ENCODE measurements around the gene DCAF12. TPM values are rescaled to one million over a fixed set of nuclear protein-coding genes. Genes with fewer than 3 reads are reported as not detected.

DCAF12 gene
- total and polyA plus RNA-seq, 9 donors, result 17.2 to 65.5 (median 24.8) TPM

DNA sequence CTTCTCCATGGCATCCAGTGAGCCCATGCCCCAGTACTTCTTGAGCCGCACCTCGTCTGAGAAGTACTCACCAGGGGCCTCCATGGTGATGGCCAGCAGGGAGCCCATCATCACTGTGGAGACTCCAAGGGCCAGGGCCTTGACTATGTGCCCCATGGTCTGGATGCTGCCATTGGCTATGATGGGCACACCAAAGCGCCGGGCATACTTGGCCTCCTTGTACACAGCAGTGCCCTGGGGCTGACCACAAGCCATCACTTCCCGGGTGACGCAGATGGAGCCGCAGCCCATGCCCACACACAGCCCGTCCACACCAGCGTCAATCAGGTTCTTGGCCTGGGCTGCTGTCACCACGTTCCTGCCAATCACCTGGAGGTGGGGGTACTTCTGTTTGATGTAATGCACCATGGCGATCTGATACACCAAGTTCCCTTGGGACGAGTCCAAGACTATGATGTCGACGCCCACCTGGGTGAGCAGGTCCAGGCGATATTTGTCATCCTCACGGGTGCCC lies 7.0 kb upstream of the DCAF12 start:
- Histone ChIP-seq H3K9me3 (no peaks in the 10 kb centered on the region), H3K4me3 (no peak overlapping the region), H3K36me3 (no peaks in the 10 kb centered on the region), H3K27ac (no peak overlapping the region), H3K27me3 (no peaks in the 10 kb centered on the region), H3K4me1 (ENCODE audit: insufficient read depth) (no peaks in the 10 kb centered on the region)
- intact Hi-C loops (cut with DNase I), result no loop called here
- TF ChIP-seq POLR2A (IDR thresholded peaks at IDR 0.05), result no peak
- TF ChIP-seq EP300 (IDR thresholded peaks at IDR 0.05), result no peak
- TF ChIP-seq, protein P1, sequence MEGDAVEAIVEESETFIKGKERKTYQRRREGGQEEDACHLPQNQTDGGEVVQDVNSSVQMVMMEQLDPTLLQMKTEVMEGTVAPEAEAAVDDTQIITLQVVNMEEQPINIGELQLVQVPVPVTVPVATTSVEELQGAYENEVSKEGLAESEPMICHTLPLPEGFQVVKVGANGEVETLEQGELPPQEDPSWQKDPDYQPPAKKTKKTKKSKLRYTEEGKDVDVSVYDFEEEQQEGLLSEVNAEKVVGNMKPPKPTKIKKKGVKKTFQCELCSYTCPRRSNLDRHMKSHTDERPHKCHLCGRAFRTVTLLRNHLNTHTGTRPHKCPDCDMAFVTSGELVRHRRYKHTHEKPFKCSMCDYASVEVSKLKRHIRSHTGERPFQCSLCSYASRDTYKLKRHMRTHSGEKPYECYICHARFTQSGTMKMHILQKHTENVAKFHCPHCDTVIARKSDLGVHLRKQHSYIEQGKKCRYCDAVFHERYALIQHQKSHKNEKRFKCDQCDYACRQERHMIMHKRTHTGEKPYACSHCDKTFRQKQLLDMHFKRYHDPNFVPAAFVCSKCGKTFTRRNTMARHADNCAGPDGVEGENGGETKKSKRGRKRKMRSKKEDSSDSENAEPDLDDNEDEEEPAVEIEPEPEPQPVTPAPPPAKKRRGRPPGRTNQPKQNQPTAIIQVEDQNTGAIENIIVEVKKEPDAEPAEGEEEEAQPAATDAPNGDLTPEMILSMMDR (IDR thresholded peaks at IDR 0.05), result no peak
- DNase-seq, result no peak
- 87 to 95% (median 93%) methylated on average over 14 to 16 of the region's 16 CpGs for WGBS, 3 donors

DNA sequence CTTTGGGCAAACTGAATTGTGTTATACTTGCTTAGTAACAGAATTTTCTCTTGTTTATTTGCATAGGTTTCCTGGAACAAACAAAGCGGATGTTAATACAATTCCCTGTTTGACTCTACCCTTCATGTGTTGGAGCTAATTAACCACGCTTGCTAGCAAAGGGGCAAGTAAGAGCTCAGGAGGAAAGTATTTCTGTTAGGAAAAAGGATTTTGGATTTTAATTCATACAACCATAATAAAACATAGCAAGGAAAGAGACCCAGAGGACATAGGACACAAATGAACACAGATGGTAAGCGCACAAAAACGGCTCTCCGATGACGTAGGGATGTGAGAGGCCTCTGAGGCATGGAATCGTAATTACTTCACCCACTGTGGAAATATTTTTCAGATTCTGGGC lies 5.1 kb upstream of the DCAF12 start:
- DNase-seq, result no peak
- H3K9me3 ChIP-seq, result no peaks in the 10 kb centered on the region
- H3K4me3 ChIP-seq, result no peak overlapping the region
- no peaks in the 10 kb centered on the region for H3K36me3 ChIP-seq
- intact Hi-C loops (cut with DNase I), result no loop called here
- H3K27ac ChIP-seq, result no peak overlapping the region
- peaks cover 4% of the 10 kb centered on the region for H3K4me1 ChIP-seq (ENCODE audit: insufficient read depth)
- 94 to 95% (median 94%) methylated on average over 7 of the region's 7 CpGs for WGBS, 3 donors
- H3K27me3 ChIP-seq, result no peaks in the 10 kb centered on the region
- TF ChIP-seq POLR2A (IDR thresholded peaks at IDR 0.05) (no peak), EP300 (IDR thresholded peaks at IDR 0.05) (no peak)

DNA sequence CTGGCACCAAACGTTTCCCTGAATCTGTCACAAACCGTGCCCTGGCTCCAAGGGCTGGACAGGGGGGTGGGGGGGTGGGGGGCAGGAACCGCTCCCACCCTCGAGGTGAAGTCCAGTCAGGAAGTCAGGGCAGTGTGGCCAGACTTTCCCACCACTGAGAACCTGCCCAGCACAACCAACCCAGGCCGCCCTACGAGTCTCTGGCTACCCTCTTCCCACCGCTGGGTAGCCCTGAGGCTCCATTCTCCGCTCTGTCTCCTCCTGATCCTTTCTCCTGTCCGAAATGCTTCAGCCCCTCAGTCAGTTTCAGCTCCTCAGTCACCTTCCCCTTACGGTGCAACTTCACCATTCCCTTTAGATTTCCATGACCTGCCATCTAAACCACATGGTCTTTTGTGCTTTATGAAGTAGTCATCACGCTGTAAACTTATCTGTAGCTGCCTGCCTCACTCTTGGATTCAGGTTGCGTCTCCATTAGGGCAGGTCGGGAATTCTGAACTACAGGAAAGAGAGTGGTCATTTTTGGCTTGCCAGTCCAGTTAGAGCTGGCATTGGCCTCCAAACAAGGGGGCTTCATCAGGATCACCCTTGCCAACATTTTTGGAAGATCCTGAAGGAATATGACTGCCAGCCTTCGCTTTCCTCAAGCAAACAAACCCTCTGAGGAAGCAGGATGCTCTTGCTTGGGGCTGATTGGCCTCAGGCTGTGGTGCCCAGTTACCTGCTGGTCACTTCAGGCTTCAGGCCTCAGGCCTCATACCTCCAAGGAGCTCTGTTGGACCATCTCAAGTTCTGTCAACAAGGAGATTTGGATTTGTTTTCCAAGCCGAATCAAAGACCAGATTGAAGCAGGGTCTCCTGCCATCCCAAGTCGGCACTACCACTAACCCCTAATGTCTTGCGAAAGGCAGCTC lies 794 bp upstream of the DCAF12 start:
- Histone ChIP-seq H3K4me1 (ENCODE audit: insufficient read depth) (peaks cover 10% of the 10 kb centered on the region), H3K4me3 (peak overlapping the region; percentile 86), H3K27ac (peak overlapping the region; percentile 74 to 81), H3K9me3 (no peaks in the 10 kb centered on the region), H3K27me3 (no peaks in the 10 kb centered on the region), H3K36me3 (no peaks in the 10 kb centered on the region)
- DNase-seq, result no peak
- intact Hi-C loops (cut with DNase I), result loop anchor here in 2 of 4 donors (5.0 kb wide), 2 partner anchors 50 to 125 kb away; partner anchors contain the start of gene UBAP1 (in 1 of the 2)
- TF ChIP-seq POLR2A (IDR thresholded peaks at IDR 0.05) (no peak), EP300 (IDR thresholded peaks at IDR 0.05) (no peak)
- TF ChIP-seq, protein P1 (IDR thresholded peaks at IDR 0.05), result no peak
- WGBS, 3 donors, result 70 to 73% (median 71%) methylated on average over 17 of the region's 17 CpGs

DNA sequence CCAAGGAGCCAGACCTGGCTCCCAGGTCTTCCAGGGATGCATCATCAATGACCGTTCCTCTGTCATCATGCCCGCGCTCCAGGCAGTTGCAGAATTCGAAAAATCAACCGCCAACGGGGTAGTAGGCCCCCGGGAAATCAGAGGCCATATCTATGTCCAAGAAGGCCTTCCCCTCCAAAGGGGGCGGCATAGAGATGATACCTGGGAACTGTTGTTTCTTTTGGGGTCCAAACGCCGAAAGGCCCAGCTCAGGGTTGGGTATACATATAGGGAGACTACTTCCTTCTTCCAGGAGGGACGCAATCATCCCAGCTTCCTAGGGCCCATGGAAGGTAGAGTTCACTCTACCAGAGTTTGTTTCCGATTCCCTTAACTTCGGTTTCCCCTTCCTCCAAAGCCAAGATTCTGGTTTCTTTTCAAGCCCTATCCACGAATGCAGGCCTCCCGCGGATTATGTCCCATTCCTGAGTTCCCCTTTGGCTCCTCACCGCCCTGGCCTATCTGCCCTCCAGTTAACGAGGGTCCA lies 754 bp downstream of the DCAF12 start:
- H3K36me3 ChIP-seq, result no peaks in the 10 kb centered on the region
- H3K9me3 ChIP-seq, result no peaks in the 10 kb centered on the region
- 1 to 2% (median 1%) methylated on average over 18 of the region's 18 CpGs for WGBS, 3 donors
- H3K4me3 ChIP-seq, result peak overlapping the region; percentile 86
- peak overlapping the region; percentile 74 to 81 for H3K27ac ChIP-seq
- H3K4me1 ChIP-seq (ENCODE audit: insufficient read depth), result peaks cover 10% of the 10 kb centered on the region
- DNase-seq, result no peak
- no peak for TF ChIP-seq EP300 (IDR thresholded peaks at IDR 0.05)
- TF ChIP-seq POLR2A (IDR thresholded peaks at IDR 0.05), result no peak
- TF ChIP-seq, protein P1 (IDR thresholded peaks at IDR 0.05), result no peak
- intact Hi-C loops (cut with DNase I), result loop anchor here in 2 of 4 donors (5.0 kb wide), 2 partner anchors 52 to 127 kb away; partner anchors contain the start of gene UBAP1 (in 1 of the 2)
- no peaks in the 10 kb centered on the region for H3K27me3 ChIP-seq
